Fibroblast of skin of right quadriceps (primary cell): ENCODE data around the gene CDH13.

Experiments used
- DNase-seq: peaks from one replicate; pipeline ENCODE4 v3.0.0-alpha.2; 2013

CDH13 gene

GRCh38 chr16:83835586-83836566, 1209.1 kb downstream of the CDH13 start:
- DNase-seq: peak; percentile 77

- no peak for DNase-seq
Measured at GRCh38 chr16:83837566-83837965, 1210.8 kb downstream of the CDH13 start.

- no peak for DNase-seq
Measured at GRCh38 chr16:83838151-83838550, 1211.4 kb downstream of the CDH13 start.

DNA sequence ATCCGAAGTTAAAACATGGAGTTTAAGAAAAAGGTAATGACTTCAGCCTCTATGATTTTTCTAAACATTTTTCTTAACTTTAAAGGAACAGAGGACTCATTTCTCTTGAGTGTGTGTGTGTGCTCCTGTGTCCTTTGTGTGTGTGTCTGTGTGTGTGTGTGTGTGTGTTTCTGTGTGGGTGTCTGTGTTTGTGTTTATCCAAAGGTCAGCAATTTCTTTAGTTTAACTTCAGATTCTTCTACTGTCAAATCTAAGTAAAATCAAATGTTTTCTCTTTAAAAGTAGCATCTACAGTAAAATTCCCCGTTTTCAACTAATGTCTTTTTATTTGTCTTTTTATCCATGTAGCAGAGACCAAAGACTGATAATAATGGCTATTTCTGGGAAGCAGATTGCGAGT, 1212.8 kb downstream of the CDH13 start:
- no peak for DNase-seq

DNA sequence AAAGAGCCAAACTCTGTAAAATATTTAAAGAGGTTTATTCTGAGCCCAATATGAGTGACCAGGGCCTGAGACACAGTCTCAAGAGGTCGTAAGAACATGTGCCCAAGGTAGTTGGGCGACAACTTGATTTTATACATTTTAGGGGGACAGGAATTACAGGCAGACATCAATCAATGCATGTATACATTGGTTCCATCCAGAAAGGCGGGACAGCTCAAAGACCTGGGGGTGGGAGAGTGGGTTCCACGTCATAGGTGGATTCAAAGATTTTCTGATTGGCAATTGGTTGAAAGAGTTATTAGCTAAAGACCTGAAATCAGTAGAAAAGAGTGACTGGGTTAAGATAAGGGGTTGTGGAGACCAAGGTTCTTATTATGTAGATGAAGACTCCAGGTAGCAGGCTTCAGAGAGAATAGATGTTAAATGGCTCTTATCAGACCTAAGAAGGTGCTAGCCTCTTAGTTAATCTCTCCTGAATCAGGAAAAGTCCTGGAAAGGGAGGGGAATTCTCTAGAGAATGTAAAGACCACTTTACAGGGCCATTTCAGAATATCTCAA, 1213.4 kb downstream of the CDH13 start:
- no peak for DNase-seq

GRCh38 chr16:83842291-83842690, 1215.5 kb downstream of the CDH13 start:
- no peak for DNase-seq

- no peak for DNase-seq
Measured at GRCh38 chr16:83842756-83843507, 1216.2 kb downstream of the CDH13 start.

DNA sequence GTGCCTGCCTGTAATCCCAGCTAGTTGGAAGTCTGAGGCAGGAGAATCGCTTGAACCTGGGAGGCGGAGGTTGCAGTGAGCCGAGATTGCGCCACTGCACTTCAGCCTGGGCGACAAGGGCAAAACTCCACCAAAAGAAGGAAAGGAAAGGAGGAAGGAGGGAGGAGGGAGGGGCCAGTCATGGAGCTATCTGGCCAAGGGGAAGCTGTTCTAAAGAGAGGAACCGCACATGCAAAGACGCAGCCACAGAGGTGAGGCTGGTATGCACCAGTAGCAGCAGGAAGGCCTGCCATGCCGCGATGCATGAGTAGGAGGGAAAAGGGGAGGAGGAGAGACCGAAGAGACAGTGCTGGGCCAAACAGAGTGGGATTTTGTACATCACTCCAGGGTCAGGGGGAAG, 1216.9 kb downstream of the CDH13 start:
- DNase-seq: no peak

DNA sequence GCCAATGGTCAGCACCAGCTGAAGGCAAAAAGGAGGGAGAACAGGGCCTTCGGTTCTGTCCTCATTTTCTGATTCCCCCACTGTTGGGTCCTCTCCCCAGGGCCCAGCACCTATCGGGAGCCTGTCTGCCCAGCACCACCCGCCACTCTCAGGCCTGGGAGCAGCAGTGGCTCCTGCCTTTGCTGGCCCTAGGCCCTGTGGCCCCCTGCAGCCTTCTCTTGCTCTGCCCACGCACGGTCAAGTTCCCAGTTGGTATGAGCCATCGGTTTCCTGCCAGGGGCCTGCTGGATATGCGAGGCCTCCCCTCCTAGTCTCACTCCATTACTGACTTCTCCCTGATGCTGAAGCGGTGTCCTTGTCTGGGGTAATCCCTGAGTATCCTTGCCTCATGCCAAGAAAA, 1218.5 kb downstream of the CDH13 start:
- DNase-seq: no peak

DNA sequence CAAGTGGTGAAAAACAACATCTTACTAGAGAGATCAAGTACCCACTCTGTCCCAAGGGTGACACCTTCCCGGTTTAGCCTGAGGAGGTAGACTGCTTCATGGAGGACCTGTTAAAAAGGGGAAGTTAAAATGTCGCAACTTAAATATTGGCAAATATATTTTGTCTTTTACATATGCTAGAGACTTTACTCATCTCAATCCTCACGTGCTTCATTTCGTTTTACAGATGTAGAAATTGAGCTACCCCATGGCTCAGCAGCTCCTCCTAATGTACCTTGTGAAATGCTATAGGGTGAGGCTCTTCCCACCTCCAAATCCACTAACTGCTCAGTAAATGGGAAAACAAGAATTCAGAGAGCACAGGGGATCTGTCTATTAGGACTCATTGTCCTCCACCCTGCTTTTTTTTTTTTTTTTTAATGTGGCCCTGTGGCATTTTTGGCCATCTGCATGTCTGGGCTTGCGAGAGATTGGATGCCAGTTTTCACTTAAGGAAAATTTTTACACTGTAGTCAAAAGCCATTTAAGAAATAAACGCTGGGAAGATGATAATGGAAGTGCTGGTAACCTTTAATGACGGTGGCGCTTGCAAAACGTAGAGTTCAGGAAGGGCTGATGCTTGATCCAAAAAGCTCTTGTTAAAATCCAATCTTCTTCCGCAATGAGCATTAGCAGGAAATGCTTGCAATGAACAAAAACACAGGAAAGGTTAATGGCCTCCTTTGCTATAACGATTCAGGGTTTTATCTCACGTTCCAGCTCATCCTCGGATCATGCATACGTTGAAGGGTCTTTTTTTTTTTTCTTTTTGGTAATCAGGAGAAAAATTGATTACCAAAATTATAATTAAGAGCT, 1220.8 kb downstream of the CDH13 start:
- no peak for DNase-seq

DNA sequence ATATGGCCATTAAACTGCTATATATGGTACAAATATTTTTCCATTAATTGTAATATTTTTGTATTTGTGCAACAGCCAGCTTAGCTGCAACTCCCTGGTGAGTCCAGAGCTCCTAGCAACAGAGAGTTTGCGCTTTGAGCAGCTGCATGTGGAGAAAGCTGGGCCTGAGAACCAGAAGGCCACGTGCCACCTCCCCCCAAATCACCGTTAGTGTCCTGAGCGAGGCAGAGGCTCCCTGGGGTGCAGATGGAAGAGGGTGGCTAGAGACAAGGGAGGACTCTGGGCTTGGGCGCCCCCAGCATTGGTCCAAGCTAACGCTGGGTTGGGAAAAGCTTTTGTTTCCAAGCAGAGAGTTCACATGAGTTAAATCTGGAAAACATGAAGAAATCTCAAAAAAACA, 1222.7 kb downstream of the CDH13 start:
- no peak for DNase-seq
